Measurements from ENCODE around the gene BCL11A. TPM values are rescaled to one million over a fixed set of nuclear protein-coding genes. Genes with fewer than 3 reads are reported as not detected.

The BCL11A gene
- total and polyA plus RNA-seq, 2 of the 13 experiments (the other 11 are each of a cell fraction or from before 2014, with no cell fraction given): not detected

GRCh38 chr2:60480089-60480773 lies 73.2 kb downstream of the BCL11A start (continued):
- no peak for TF ChIP-seq NR3C1 (CRISPR knock-in tag; IDR thresholded peaks at IDR 0.05)
- TF ChIP-seq ZNF510 (CRISPR knock-in tag; IDR thresholded peaks at IDR 0.05; ENCODE audit: low read depth): no peak
- TF ChIP-seq NCOA2 (CRISPR knock-in tag; IDR thresholded peaks at IDR 0.05): peak; percentile 95
- no peak for TF ChIP-seq PBX2 (CRISPR knock-in tag; IDR thresholded peaks at IDR 0.05)
- TF ChIP-seq ZNF30 (CRISPR knock-in tag; IDR thresholded peaks at IDR 0.05): no peak
- peak; percentile 33; the same call in 1 of the 2 replicates for TF ChIP-seq CBX5 (CRISPR knock-in tag; IDR thresholded peaks at IDR 0.05; ENCODE audit: borderline replicate concordance)
- TF ChIP-seq ESRRA (CRISPR knock-in tag; IDR thresholded peaks at IDR 0.05; ENCODE audit: low read depth): peak; percentile 29; the same call in 1 of the 2 replicates
- no peak for TF ChIP-seq MAFF (IDR thresholded peaks at IDR 0.05; ENCODE audit: low read depth, low read length)
- TF ChIP-seq ZNF775 (CRISPR knock-in tag; IDR thresholded peaks at IDR 0.05; ENCODE audit: borderline replicate concordance): no peak
- TF ChIP-seq EED (CRISPR knock-in tag; IDR thresholded peaks at IDR 0.05): no peak
- TF ChIP-seq ZNF329 (CRISPR knock-in tag; IDR thresholded peaks at IDR 0.05; ENCODE audit: low read depth): no peak
- no peak for TF ChIP-seq ZFP36 (IDR thresholded peaks at IDR 0.05; ENCODE audit: borderline replicate concordance, low read depth, low read length, partially characterized antibody)
- no peak for TF ChIP-seq ZNF33A (CRISPR knock-in tag; IDR thresholded peaks at IDR 0.05; ENCODE audit: borderline replicate concordance)
- TF ChIP-seq TCF7 (IDR thresholded peaks at IDR 0.05; ENCODE audit: low read depth): peak; percentile 76
- TF ChIP-seq KAT7 (CRISPR knock-in tag; IDR thresholded peaks at IDR 0.05; ENCODE audit: borderline replicate concordance): 0 out of 2 replicates have a peak, but pooled peaks have one; percentile 58
- no peak for TF ChIP-seq ZNF788 (CRISPR knock-in tag; IDR thresholded peaks at IDR 0.05; ENCODE audit: borderline replicate concordance)
- TF ChIP-seq GTF3A (CRISPR knock-in tag; conservative IDR thresholded peaks at IDR 0.05): no peak
- TF ChIP-seq SIX4 (CRISPR knock-in tag; IDR thresholded peaks at IDR 0.05): peak; percentile 73; the same call in 1 of the 2 replicates
- TF ChIP-seq ETV5 (CRISPR knock-in tag; IDR thresholded peaks at IDR 0.05; ENCODE audit: borderline replicate concordance): peak; percentile 58; the same call in 1 of the 2 replicates
- no peak for TF ChIP-seq ZNF235 (CRISPR knock-in tag; IDR thresholded peaks at IDR 0.05; ENCODE audit: borderline replicate concordance)
- TF ChIP-seq ZBTB33 (CRISPR knock-in tag; IDR thresholded peaks at IDR 0.05): no peak
- TF ChIP-seq TCF12 (IDR thresholded peaks at IDR 0.05): no peak
- TF ChIP-seq TCF12 (CRISPR knock-in tag; IDR thresholded peaks at IDR 0.05): no peak
- TF ChIP-seq SMARCE1 (IDR thresholded peaks at IDR 0.05; ENCODE audit: borderline replicate concordance): no peak
- no peak for TF ChIP-seq ZNF513 (CRISPR knock-in tag; conservative IDR thresholded peaks at IDR 0.05)
- TF ChIP-seq DRAP1 (CRISPR knock-in tag; IDR thresholded peaks at IDR 0.05): no peak
- TF ChIP-seq SP2 (CRISPR knock-in tag; IDR thresholded peaks at IDR 0.05): no peak
- TF ChIP-seq U2AF2 (IDR thresholded peaks at IDR 0.05; ENCODE audit: low read depth, low read length): no peak

Measured in HepG2 (cell line).